NCI-H1417 treated with DMSO at 0.1 percent for 48 hours (cell line): ENCODE results near the gene KCNJ1.

Source experiments
- DNase-seq: peaks from one replicate; lab custom pipeline; 2025; lab: John Stamatoyannopoulos, UW

Gene KCNJ1

GRCh38 chr11:128848815-128849455, 18.2 kb downstream of the KCNJ1 start:
- DNase-seq = no peak

- no peak for DNase-seq
Measured at GRCh38 chr11:128846985-128847384, 20.1 kb downstream of the KCNJ1 start.

- DNase-seq = no peak
Measured at GRCh38 chr11:128845334-128845780, 21.7 kb downstream of the KCNJ1 start.

GRCh38 chr11:128843198-128843785, 23.8 kb downstream of the KCNJ1 start:
- no peak for DNase-seq

- DNase-seq = no peak
Measured at GRCh38 chr11:128841461-128842072, 25.5 kb downstream of the KCNJ1 start.

- DNase-seq = no peak
Measured at GRCh38 chr11:128840783-128841182, 26.3 kb downstream of the KCNJ1 start.

- DNase-seq = no peak
Measured at GRCh38 chr11:128840137-128840536, 27.0 kb downstream of the KCNJ1 start.

GRCh38 chr11:128839081-128839480, 28.0 kb downstream of the KCNJ1 start:
- no peak for DNase-seq

- DNase-seq = no peak
Measured at GRCh38 chr11:128837627-128838026, 29.5 kb downstream of the KCNJ1 start.

- no peak for DNase-seq
Measured at GRCh38 chr11:128835741-128836430, 31.2 kb downstream of the KCNJ1 start.

- no peak for DNase-seq
Measured at GRCh38 chr11:128834157-128834556, 32.9 kb downstream of the KCNJ1 start.

GRCh38 chr11:128832121-128832497, 35.0 kb downstream of the KCNJ1 start:
- no peak for DNase-seq

GRCh38 chr11:128831174-128832120, 35.6 kb downstream of the KCNJ1 start:
- DNase-seq = peak; percentile 53

GRCh38 chr11:128830290-128831173, 36.6 kb downstream of the KCNJ1 start:
- DNase-seq = no peak

- DNase-seq = no peak
Measured at GRCh38 chr11:128828350-128828749, 38.7 kb downstream of the KCNJ1 start.

GRCh38 chr11:128827191-128827893, 39.8 kb downstream of the KCNJ1 start:
- no peak for DNase-seq

GRCh38 chr11:128825050-128825784, 41.9 kb downstream of the KCNJ1 start:
- DNase-seq = no peak

- DNase-seq = no peak
Measured at GRCh38 chr11:128824191-128825049, 42.7 kb downstream of the KCNJ1 start.
